Activated naive CD4-positive, alpha-beta T cell treated with anti-CD3 and anti-CD28 coated beads for 36 hours (primary cell): Measurements from ENCODE around the gene PHETA1. TPM values are rescaled to one million over a fixed set of nuclear protein-coding genes. Genes with fewer than 3 reads are reported as not detected.

ENCODE experiments used
- CTCF ChIA-PET: fragments of 350-600 bp; sonication (Branson Sonifier 250); formaldehyde crosslinking; loops from one replicate; lab custom pipeline; 2021; ENCODE audit warnings: antibody characterized with exemption; lab: Charles Lee
- DNase-seq: peaks from one replicate; pipeline ENCODE4 v3.0.0-alpha.2; 2020
- H3K27ac Mint-ChIP-seq: one replicate; pipeline ENCODE4 v1.8.0; 2021; ENCODE audit warnings: mild to moderate bottlenecking, mixed read lengths
- H3K27me3 Mint-ChIP-seq: one replicate; pipeline ENCODE4 v1.8.0; 2021; ENCODE audit warnings: low read depth, mixed read lengths
- H3K36me3 Mint-ChIP-seq: one replicate; pipeline ENCODE4 v1.8.0; 2021; ENCODE audit warnings: low read depth, mixed read lengths
- H3K4me1 Mint-ChIP-seq: one replicate; pipeline ENCODE4 v1.8.0; 2021; ENCODE audit warnings: low read depth, mixed read lengths
- H3K4me3 Mint-ChIP-seq: one replicate; pipeline ENCODE4 v1.8.0; 2021; ENCODE audit warnings: mild to moderate bottlenecking, moderate library complexity, mixed read lengths
- H3K9me3 Mint-ChIP-seq: one replicate; pipeline ENCODE4 v1.8.0; 2021; ENCODE audit warnings: mixed read lengths
- intact Hi-C: fragments of 100-400 bp; cut with micrococcal nuclease; formaldehyde crosslinking; loops from one replicate; pipeline ENCODE4 v1.15.1; 2023
- total RNA-seq, 2 experiments: library from RNA; stranded (reverse); gene quantifications; one replicate each; pipeline ENCODE4 v1.2.3, GENCODE V29; 2021

The PHETA1 gene
- total RNA-seq, 2 experiments from 2014 or later = 0.35 to 1.0 TPM

GRCh38 chr12:111321317-111321716 is 47.6 kb downstream of the PHETA1 start:
- Mint-ChIP-seq H3K4me3 (no peak overlapping the region), H3K27me3 (no peaks in the 10 kb centered on the region), H3K27ac (no peak overlapping the region), H3K4me1 (no peaks in the 10 kb centered on the region), H3K9me3 (no peaks in the 10 kb centered on the region), H3K36me3 (no peaks in the 10 kb centered on the region)
- CTCF ChIA-PET = no interaction called here
- no peak for DNase-seq
- intact Hi-C loops = no loop called here

- H3K9me3 Mint-ChIP-seq = no peaks in the 10 kb centered on the region
Measured at GRCh38 chr12:111320258-111321050, 48.4 kb downstream of the PHETA1 start.

DNA sequence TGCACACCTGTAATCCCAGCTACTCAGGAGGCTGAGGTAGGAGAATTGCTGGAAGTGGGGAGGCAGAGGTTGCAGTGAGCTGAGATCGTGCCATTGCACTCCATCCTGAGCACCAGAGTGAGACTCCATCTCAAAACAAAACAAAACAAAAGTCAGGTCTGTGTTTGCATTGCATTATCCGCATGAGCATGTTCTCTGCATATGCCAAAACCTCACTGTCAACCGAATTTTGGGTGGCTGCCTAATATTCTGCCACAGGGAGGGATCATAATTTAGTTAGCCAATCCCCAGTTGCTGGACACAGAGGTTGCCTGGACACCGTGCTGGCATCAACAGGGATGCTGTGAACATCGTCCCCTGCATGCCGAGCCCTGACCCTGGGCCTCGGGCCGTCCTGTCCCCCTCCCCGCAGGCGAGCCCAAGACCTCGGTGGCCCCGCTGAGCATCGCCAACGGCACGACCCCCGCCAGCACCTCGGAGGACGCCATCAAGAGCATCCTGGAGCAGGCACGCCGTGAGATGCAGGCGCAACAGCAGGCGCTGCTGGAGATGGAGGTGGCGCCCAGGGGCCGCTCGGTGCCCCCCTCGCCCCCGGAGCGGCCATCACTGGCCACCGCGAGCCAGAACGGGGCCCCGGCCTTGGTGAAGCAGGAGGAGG is 49.2 kb downstream of the PHETA1 start:
- Mint-ChIP-seq H3K9me3 (no peaks in the 10 kb centered on the region), H3K27me3 (peaks cover 3% of the 10 kb centered on the region), H3K27ac (no peak overlapping the region), H3K4me3 (no peak overlapping the region), H3K36me3 (no peaks in the 10 kb centered on the region), H3K4me1 (no peaks in the 10 kb centered on the region)
- no peak for DNase-seq
- intact Hi-C loops = no loop called here
- CTCF ChIA-PET = no interaction called here

More at GRCh38 chr12:111320258-111321050, 48.4 kb downstream of the PHETA1 start:
- CTCF ChIA-PET = no interaction called here
- no peaks in the 10 kb centered on the region for H3K4me1 Mint-ChIP-seq
- intact Hi-C loops = no loop called here
- H3K4me3 Mint-ChIP-seq = no peak overlapping the region
- no peaks in the 10 kb centered on the region for H3K36me3 Mint-ChIP-seq
- DNase-seq = no peak
- H3K27ac Mint-ChIP-seq = no peak overlapping the region
- H3K27me3 Mint-ChIP-seq = no peaks in the 10 kb centered on the region

- Mint-ChIP-seq H3K4me3 (no peak overlapping the region), H3K36me3 (no peaks in the 10 kb centered on the region), H3K4me1 (peaks cover 4% of the 10 kb centered on the region), H3K27me3 (peaks cover 8% of the 10 kb centered on the region), H3K27ac (no peak overlapping the region), H3K9me3 (no peaks in the 10 kb centered on the region)
- DNase-seq = no peak
- intact Hi-C loops = no loop called here
- CTCF ChIA-PET = interaction anchor here (0.7 to 1.0 kb wide), 4 partner anchors 51 to 381 kb away, joined by 3 to 6 read pairs (median 3); no protein-coding TSS in a partner anchor
Measured at GRCh38 chr12:111318450-111318849, 50.4 kb downstream of the PHETA1 start.

- Mint-ChIP-seq H3K4me3 (no peak overlapping the region), H3K9me3 (no peaks in the 10 kb centered on the region), H3K4me1 (peaks cover 4% of the 10 kb centered on the region), H3K27me3 (peaks cover 10% of the 10 kb centered on the region), H3K27ac (no peak overlapping the region), H3K36me3 (no peaks in the 10 kb centered on the region)
- no peak for DNase-seq
- CTCF ChIA-PET = interaction anchor here (0.7 to 1.5 kb wide), 2 partner anchors 17 to 23 kb away, joined by 4 to 5 read pairs; no protein-coding TSS in a partner anchor
- intact Hi-C loops = no loop called here
Measured at GRCh38 chr12:111316671-111317070, 52.2 kb downstream of the PHETA1 start.

DNA sequence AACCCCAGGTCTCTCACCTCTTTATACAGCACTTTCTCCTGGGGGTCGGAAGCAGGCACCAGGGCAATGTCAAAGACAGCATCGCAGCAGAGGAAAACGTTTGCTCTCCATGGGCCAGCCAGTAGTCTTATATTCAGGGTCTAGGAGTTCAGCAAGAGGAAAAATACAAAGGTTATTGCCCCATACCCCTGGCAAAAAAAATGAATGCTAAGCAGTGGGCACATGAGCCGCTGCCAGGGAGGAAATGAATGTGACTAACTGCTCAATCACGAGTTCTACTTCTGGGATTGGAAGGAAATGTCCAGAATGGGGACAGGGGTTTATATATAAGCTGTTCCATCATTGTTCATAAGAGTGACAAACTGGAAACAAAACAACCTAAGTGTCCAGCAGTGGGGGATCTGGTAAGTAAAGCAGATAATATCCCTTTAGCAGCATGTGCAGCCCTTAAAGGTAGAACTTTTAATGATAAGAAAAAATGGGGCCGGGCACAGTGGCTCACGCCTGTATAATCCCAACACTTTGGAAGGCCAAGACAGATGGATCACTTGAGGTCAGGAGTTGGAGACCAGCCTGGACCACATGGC is 53.8 kb downstream of the PHETA1 start:
- CTCF ChIA-PET = interaction anchor here (0.6 to 1.5 kb wide), 8 partner anchors 11 to 497 kb away, joined by 3 to 5 read pairs (median 3); no protein-coding TSS in a partner anchor
- DNase-seq = no peak
- Mint-ChIP-seq H3K4me3 (no peak overlapping the region), H3K36me3 (no peaks in the 10 kb centered on the region), H3K9me3 (no peaks in the 10 kb centered on the region), H3K27me3 (peaks cover 10% of the 10 kb centered on the region), H3K27ac (no peak overlapping the region), H3K4me1 (peaks cover 4% of the 10 kb centered on the region)
- intact Hi-C loops = loop anchor here (2.0 to 5.0 kb wide), 2 partner anchors 43 to 420 kb away; no protein-coding TSS in a partner anchor

- CTCF ChIA-PET = interaction anchor here (1.0 to 1.4 kb wide), 2 partner anchors 10 to 13 kb away, joined by 3 to 7 read pairs; no protein-coding TSS in a partner anchor
- Mint-ChIP-seq H3K27me3 (peaks cover 10% of the 10 kb centered on the region), H3K9me3 (no peaks in the 10 kb centered on the region), H3K27ac (no peak overlapping the region), H3K36me3 (no peaks in the 10 kb centered on the region), H3K4me1 (peaks cover 11% of the 10 kb centered on the region), H3K4me3 (no peak overlapping the region)
- intact Hi-C loops = loop anchor here (1.0 to 5.0 kb wide), 4 partner anchors 42 to 419 kb away; no protein-coding TSS in a partner anchor
- DNase-seq = peak; percentile 77
Measured at GRCh38 chr12:111313833-111314259, 55.0 kb downstream of the PHETA1 start.

- peaks cover 11% of the 10 kb centered on the region for H3K4me1 Mint-ChIP-seq
- H3K27me3 Mint-ChIP-seq = peaks cover 10% of the 10 kb centered on the region
- intact Hi-C loops = loop anchor here (1.0 to 5.0 kb wide), 3 partner anchors 40 to 375 kb away; no protein-coding TSS in a partner anchor
- no peak overlapping the region for H3K27ac Mint-ChIP-seq
- no peaks in the 10 kb centered on the region for H3K9me3 Mint-ChIP-seq
- DNase-seq = no peak
- CTCF ChIA-PET = interaction anchor here (0.6 to 1.4 kb wide), 11 partner anchors 9 to 419 kb away, joined by 3 to 7 read pairs (median 4); no protein-coding TSS in a partner anchor
- no peaks in the 10 kb centered on the region for H3K36me3 Mint-ChIP-seq
- no peak overlapping the region for H3K4me3 Mint-ChIP-seq
Measured at GRCh38 chr12:111312708-111313107, 56.2 kb downstream of the PHETA1 start.

- H3K36me3 Mint-ChIP-seq = no peaks in the 10 kb centered on the region
- no peak for DNase-seq
- CTCF ChIA-PET = interaction anchor here (1.2 to 1.4 kb wide), 2 partner anchors 38 to 52 kb away, joined by 3 to 4 read pairs; no protein-coding TSS in a partner anchor
- H3K4me1 Mint-ChIP-seq = peaks cover 11% of the 10 kb centered on the region
- no peak overlapping the region for H3K27ac Mint-ChIP-seq
- intact Hi-C loops = loop anchor here (5.0 kb wide), 1 partner anchor 40 kb away; no protein-coding TSS in a partner anchor
- H3K27me3 Mint-ChIP-seq = peaks cover 10% of the 10 kb centered on the region
- no peaks in the 10 kb centered on the region for H3K9me3 Mint-ChIP-seq
- no peak overlapping the region for H3K4me3 Mint-ChIP-seq
Measured at GRCh38 chr12:111312016-111312415, 56.9 kb downstream of the PHETA1 start.

DNA sequence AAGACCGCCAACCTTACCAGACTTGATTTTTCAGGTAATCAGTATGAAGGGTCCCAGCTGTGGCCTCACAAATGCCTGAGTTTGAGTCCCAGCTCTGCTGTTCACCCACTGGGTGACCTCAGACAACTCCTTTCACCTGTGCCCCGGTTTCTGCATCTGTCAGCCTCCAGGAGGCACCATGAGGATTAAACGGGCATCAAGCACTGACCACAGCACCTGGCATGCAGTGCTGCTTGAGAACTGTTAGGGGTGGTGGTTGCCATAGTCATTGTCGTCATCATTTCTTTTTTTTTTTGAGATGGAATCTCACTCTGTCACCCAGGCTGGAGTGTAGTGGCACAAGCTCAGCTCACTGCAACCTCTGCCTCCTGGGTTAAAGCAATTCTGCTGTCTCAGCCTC is 57.9 kb downstream of the PHETA1 start:
- peaks cover 10% of the 10 kb centered on the region for H3K27me3 Mint-ChIP-seq
- H3K4me1 Mint-ChIP-seq = peaks cover 11% of the 10 kb centered on the region
- H3K9me3 Mint-ChIP-seq = no peaks in the 10 kb centered on the region
- CTCF ChIA-PET = no interaction called here
- no peak for DNase-seq
- H3K36me3 Mint-ChIP-seq = no peaks in the 10 kb centered on the region
- peak overlapping the region; percentile 53 for H3K27ac Mint-ChIP-seq
- intact Hi-C loops = loop anchor here (5.0 kb wide), 1 partner anchor 39 kb away; no protein-coding TSS in a partner anchor
- H3K4me3 Mint-ChIP-seq = no peak overlapping the region
